HepG2 (cell line): ENCODE measurements around the gene IGF2. TPM values are rescaled to one million over a fixed set of nuclear protein-coding genes. Genes with fewer than 3 reads are reported as not detected.

Experiments used
- BCL6 ChIP-seq: IDR thresholded peaks from 2 replicates; pipeline ENCODE4 v1.6.1; 2016; ENCODE audit warnings: missing genetic modification reagents, missing compliant biosample characterization
- FOXK1 ChIP-seq: sonication (generic); formaldehyde crosslinking; IDR thresholded peaks from 2 replicates; pipeline ENCODE4 v1.4.0; 2020; ENCODE audit warnings: low read depth, missing genetic modification reagents, borderline replicate concordance
- HIC2 ChIP-seq: sonication (generic); formaldehyde crosslinking; IDR thresholded peaks from 2 replicates; pipeline ENCODE4 v1.9.0; 2022; ENCODE audit warnings: low read depth, missing genetic modification reagents
- MLX ChIP-seq: IDR thresholded peaks from 2 replicates; pipeline ENCODE4 v1.6.1; 2016
- NBN ChIP-seq: fragments of 450-650 bp; conservative IDR thresholded peaks from 2 replicates; pipeline ENCODE4 v1.6.1; 2017
- NCOR1 ChIP-seq: fragments of 200-600 bp; sonication (generic); IDR thresholded peaks from 2 replicates; pipeline ENCODE4 v1.7.0; 2017; ENCODE audit warnings: antibody characterized with exemption, low read length, borderline replicate concordance
- SMAD1 ChIP-seq: sonication (generic); formaldehyde crosslinking; IDR thresholded peaks from 2 replicates; pipeline ENCODE4 v1.4.0; 2020; ENCODE audit warnings: missing genetic modification reagents, low read depth, mild to moderate bottlenecking, borderline replicate concordance
- SRF ChIP-seq: IDR thresholded peaks from 2 replicates; pipeline ENCODE4 v1.6.1; 2011; ENCODE audit warnings: mild to moderate bottlenecking, low read depth, low read length, moderate library complexity
- TEAD2 ChIP-seq: sonication (generic); formaldehyde crosslinking; IDR thresholded peaks from 2 replicates; pipeline ENCODE4 v1.9.0; 2021; ENCODE audit warnings: missing genetic modification reagents
- UBTF ChIP-seq: sonication (generic); formaldehyde crosslinking; IDR thresholded peaks from 2 replicates; pipeline ENCODE4 v1.4.0; 2020; ENCODE audit warnings: mild to moderate bottlenecking, missing genetic modification reagents
- ZNF143 ChIP-seq: sonication (generic); formaldehyde crosslinking; IDR thresholded peaks from 2 replicates; pipeline ENCODE4 v1.4.0; 2020; ENCODE audit warnings: missing genetic modification reagents
- ZNF430 ChIP-seq: sonication (generic); formaldehyde crosslinking; IDR thresholded peaks from 2 replicates; pipeline ENCODE4 v1.9.0; 2021; ENCODE audit warnings: mild to moderate bottlenecking, missing genetic modification reagents
- ZNF75D ChIP-seq: sonication (generic); formaldehyde crosslinking; IDR thresholded peaks from 2 replicates; pipeline ENCODE4 v1.8.1; 2023; ENCODE audit warnings: missing genetic modification reagents, mild to moderate bottlenecking, borderline replicate concordance
- ZSCAN25 ChIP-seq: sonication (generic); formaldehyde crosslinking; IDR thresholded peaks from 2 replicates; pipeline ENCODE4 v1.8.0; 2022; ENCODE audit warnings: mild to moderate bottlenecking, missing genetic modification reagents
- polyA plus RNA-seq, 8 experiments: library from polyadenylated mRNA; depleted of rRNA in 3 of 8; stranded (reverse) in 7 of 8; unstranded in 1 of 8; fragments of >200 nt; fragmentation: Illumina TruSeq in 4 of 8; extraction: Trizol in 4 of 8; gene quantifications; 2 replicates each; pipeline versions ENCODE4 v1.2.1 to v1.2.3, GENCODE V29; 2011 to 2016; ENCODE audit warnings: low read depth in 4 of 8, missing spikeins in 1 of 8, mixed read lengths in 1 of 8; ENCODE audit not compliant: insufficient read depth in 1 of 8
- total RNA-seq, 5 experiments: library from RNA; depleted of rRNA; stranded (reverse); fragments of >200 nt; fragmentation: Illumina TruSeq; extraction: Trizol; gene quantifications; 2 replicates each; pipeline ENCODE4 v1.2.3, GENCODE V29; 2016; ENCODE audit warnings: low read depth in 1 of 5
- TF ChIP-seq, protein P1 (sequence below): IDR thresholded peaks from 2 replicates; pipeline ENCODE4 v1.6.1; 2016; ENCODE audit warnings: missing compliant biosample characterization, missing genetic modification reagents, borderline replicate concordance
- TF ChIP-seq, protein P2 (sequence below): sonication (generic); formaldehyde crosslinking; IDR thresholded peaks from 2 replicates; pipeline ENCODE4 v1.8.1; 2023; ENCODE audit warnings: mild to moderate bottlenecking, missing genetic modification reagents

The IGF2 gene
- total and polyA plus RNA-seq, 2 of the 13 experiments (the other 11 are each of a cell fraction or from before 2014, with no cell fraction given): 79.1 to 254 TPM

GRCh38 chr11:2102132-2102882 lies 36.9 kb downstream of the IGF2 start (continued):
- TF ChIP-seq UBTF: peak; percentile 65
- no peak for TF ChIP-seq FOXK1 (CRISPR knock-in tag)
- TF ChIP-seq ZNF75D (CRISPR knock-in tag): no peak
- TF ChIP-seq, protein P1, sequence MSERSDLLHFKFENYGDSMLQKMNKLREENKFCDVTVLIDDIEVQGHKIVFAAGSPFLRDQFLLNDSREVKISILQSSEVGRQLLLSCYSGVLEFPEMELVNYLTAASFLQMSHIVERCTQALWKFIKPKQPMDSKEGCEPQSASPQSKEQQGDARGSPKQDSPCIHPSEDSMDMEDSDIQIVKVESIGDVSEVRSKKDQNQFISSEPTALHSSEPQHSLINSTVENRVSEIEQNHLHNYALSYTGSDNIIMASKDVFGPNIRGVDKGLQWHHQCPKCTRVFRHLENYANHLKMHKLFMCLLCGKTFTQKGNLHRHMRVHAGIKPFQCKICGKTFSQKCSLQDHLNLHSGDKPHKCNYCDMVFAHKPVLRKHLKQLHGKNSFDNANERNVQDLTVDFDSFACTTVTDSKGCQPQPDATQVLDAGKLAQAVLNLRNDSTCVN (CRISPR knock-in tag): peak; percentile 59; the same call in 1 of the 2 replicates
- TF ChIP-seq ZSCAN25 (CRISPR knock-in tag): no peak
- peak; percentile 40; the same call in 1 of the 2 replicates for TF ChIP-seq MLX (CRISPR knock-in tag)
- TF ChIP-seq ZNF143 (CRISPR knock-in tag): no peak
- peak; percentile 75 for TF ChIP-seq SRF
- no peak for TF ChIP-seq NBN
- TF ChIP-seq NCOR1: peak; percentile 45; the same call in 1 of the 2 replicates
- no peak; the same call in 1 of the 2 replicates for TF ChIP-seq ZNF430 (CRISPR knock-in tag)
- TF ChIP-seq, protein P2, sequence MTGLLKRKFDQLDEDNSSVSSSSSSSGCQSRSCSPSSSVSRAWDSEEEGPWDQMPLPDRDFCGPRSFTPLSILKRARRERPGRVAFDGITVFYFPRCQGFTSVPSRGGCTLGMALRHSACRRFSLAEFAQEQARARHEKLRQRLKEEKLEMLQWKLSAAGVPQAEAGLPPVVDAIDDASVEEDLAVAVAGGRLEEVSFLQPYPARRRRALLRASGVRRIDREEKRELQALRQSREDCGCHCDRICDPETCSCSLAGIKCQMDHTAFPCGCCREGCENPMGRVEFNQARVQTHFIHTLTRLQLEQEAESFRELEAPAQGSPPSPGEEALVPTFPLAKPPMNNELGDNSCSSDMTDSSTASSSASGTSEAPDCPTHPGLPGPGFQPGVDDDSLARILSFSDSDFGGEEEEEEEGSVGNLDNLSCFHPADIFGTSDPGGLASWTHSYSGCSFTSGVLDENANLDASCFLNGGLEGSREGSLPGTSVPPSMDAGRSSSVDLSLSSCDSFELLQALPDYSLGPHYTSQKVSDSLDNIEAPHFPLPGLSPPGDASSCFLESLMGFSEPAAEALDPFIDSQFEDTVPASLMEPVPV (CRISPR knock-in tag): no peak
- TF ChIP-seq BCL6 (CRISPR knock-in tag): 0 out of 2 replicates have a peak, but pooled peaks have one; percentile 32
- TF ChIP-seq TEAD2 (CRISPR knock-in tag): no peak
- TF ChIP-seq HIC2: no peak
- no peak for TF ChIP-seq SMAD1 (CRISPR knock-in tag)
